Endothelial cell of umbilical vein (primary cell): ENCODE measurements around the gene HOXC9. TPM values are rescaled to one million over a fixed set of nuclear protein-coding genes. Genes with fewer than 3 reads are reported as not detected.

ENCODE experiments used
- BruUV-seq: library from RNA; stranded (reverse); fragments of 400-500 nt; replicated peaks from 2 replicates; lab custom pipeline; 2021; lab: Mats Ljungman, UMichigan
- CTCF ChIA-PET: fragments of 300-600, 350-600 bp; sonication (Branson Sonifier 250); formaldehyde crosslinking; loops from one replicate; lab custom pipeline; 2021; ENCODE audit warnings: antibody characterized with exemption, inconsistent platforms; lab: Charles Lee
- POLR2A ChIA-PET: fragments of 300-600, 350-600 bp; sonication (Branson Sonifier 250); formaldehyde crosslinking; loops from one replicate; lab custom pipeline; 2021; ENCODE audit warnings: antibody characterized with exemption, inconsistent platforms; lab: Charles Lee
- DNase-seq: peaks from one replicate; pipeline ENCODE4 v3.0.0-alpha.2; 2011; ENCODE audit warnings: low read depth, low spot score
- FAIRE-seq: peaks from 2 replicates; lab custom pipeline; 2011; peaks lifted over from hg19 to GRCh38; lab: Jason Lieb, UNC
- H2AFZ ChIP-seq: 2 replicates; pipeline ENCODE4 v1.6.0; 2012; ENCODE audit warnings: low read depth, low read length, control low read depth, inconsistent platforms
- H3K27ac ChIP-seq: 2 replicates; pipeline ENCODE4 v1.5.1; 2011; ENCODE audit warnings: low read depth, mild to moderate bottlenecking, control low read depth, low read length, moderate library complexity; ENCODE audit not compliant: insufficient read depth
- H3K27me3 ChIP-seq, 2 experiments: 2 replicates each; pipeline versions ENCODE4 v1.6.0 to v1.6.1; 2011; ENCODE audit warnings: low read length in 2 of 2, mixed read lengths in 1 of 2; ENCODE audit not compliant: control insufficient read depth in 2 of 2, insufficient read depth in 2 of 2
- H3K36me3 ChIP-seq, 2 experiments: 2 replicates in 1 of 2; 3 replicates in 1 of 2; pipeline ENCODE4 v1.5.1; 2011; ENCODE audit warnings: low read length in 2 of 2, mild to moderate bottlenecking in 1 of 2, moderate library complexity in 1 of 2; ENCODE audit not compliant: control insufficient read depth in 2 of 2, insufficient read depth in 2 of 2; ENCODE audit errors: extremely low read depth in 1 of 2
- H3K4me1 ChIP-seq: 3 replicates; pipeline ENCODE4 v1.5.1; 2011; ENCODE audit warnings: mild to moderate bottlenecking, low read length; ENCODE audit not compliant: control insufficient read depth, insufficient read depth; ENCODE audit errors: extremely low read depth
- H3K4me2 ChIP-seq: 2 replicates; pipeline ENCODE4 v1.6.1; 2011; ENCODE audit warnings: low read length, control low read depth, mixed read lengths; ENCODE audit not compliant: insufficient read depth
- H3K4me3 ChIP-seq, 3 experiments: fragments of 200-600 bp in 1 of 3; sonication (generic), shearing (Covaris generic) in 1 of 3; replicated peaks in 1 of 3; 2 replicates each; pipeline ENCODE4 v1.5.1; 2011 to 2016; ENCODE audit warnings: control low read depth in 3 of 3, low read length in 3 of 3, mild to moderate bottlenecking in 2 of 3, inconsistent platforms in 1 of 3, low read depth in 1 of 3, moderate library complexity in 1 of 3; ENCODE audit not compliant: insufficient read depth in 1 of 3
- H3K79me2 ChIP-seq: 2 replicates; pipeline ENCODE4 v1.6.0; 2012; ENCODE audit warnings: low read length, inconsistent platforms; ENCODE audit not compliant: control insufficient read depth, insufficient read depth
- H3K9ac ChIP-seq: replicated peaks from 2 replicates; pipeline ENCODE3; 2011; ENCODE audit warnings: low read length, control low read depth; ENCODE audit not compliant: insufficient read depth; ENCODE audit errors: extremely low read depth
- H3K9me1 ChIP-seq: replicated peaks from 3 replicates; pipeline ENCODE4 v1.6.0; 2011; ENCODE audit warnings: mild to moderate bottlenecking, low read length; ENCODE audit not compliant: control insufficient read depth, insufficient read depth; ENCODE audit errors: extremely low read depth
- H3K9me3 ChIP-seq: replicated peaks from 2 replicates; pipeline ENCODE4 v1.5.1; 2012; ENCODE audit warnings: low read length, inconsistent platforms; ENCODE audit not compliant: control insufficient read depth, insufficient read depth
- H4K20me1 ChIP-seq: replicated peaks from 2 replicates; pipeline ENCODE3; 2011; ENCODE audit warnings: mild to moderate bottlenecking, low read length; ENCODE audit not compliant: control insufficient read depth, insufficient read depth; ENCODE audit errors: extremely low read depth
- EZH2 ChIP-seq: IDR thresholded peaks from 2 replicates; pipeline ENCODE4 v1.6.1; 2012; ENCODE audit warnings: borderline replicate concordance, low read depth, mild to moderate bottlenecking, moderate library complexity, low read length, inconsistent platforms; ENCODE audit not compliant: severe bottlenecking
- FOS ChIP-seq: IDR thresholded peaks from 2 replicates; pipeline ENCODE4 v1.6.1; 2011; ENCODE audit warnings: mild to moderate bottlenecking, low read length, moderate library complexity, borderline replicate concordance; ENCODE audit not compliant: insufficient read depth
- GATA2 ChIP-seq: IDR thresholded peaks from 2 replicates; pipeline ENCODE4 v1.7.0; 2011; ENCODE audit warnings: low read depth, mild to moderate bottlenecking, moderate library complexity, mixed read lengths, low read length; ENCODE audit not compliant: insufficient read length, insufficient read depth
- JUN ChIP-seq: IDR thresholded peaks from 2 replicates; pipeline ENCODE4 v1.6.1; 2011; ENCODE audit warnings: borderline replicate concordance, low read depth; ENCODE audit not compliant: insufficient read length, insufficient read depth
- MYC ChIP-seq: IDR thresholded peaks from one replicate; pipeline ENCODE4 v1.6.1; 2011; ENCODE audit warnings: mild to moderate bottlenecking, low read depth, low read length
- POLR2A ChIP-seq: IDR thresholded peaks from 2 replicates; pipeline ENCODE4 v1.6.1; 2012; ENCODE audit warnings: low read depth, mild to moderate bottlenecking, control low read depth, low read length
- POLR2AphosphoS5 ChIP-seq: IDR thresholded peaks from 2 replicates; pipeline ENCODE4 v1.6.1; 2012; ENCODE audit warnings: low read depth, mild to moderate bottlenecking, control low read depth, low read length, moderate library complexity; ENCODE audit not compliant: insufficient read depth
- dilution Hi-C: fragments of 300-500 bp; cut with MboI; formaldehyde crosslinking; loops from one replicate; pipeline ENCODE4 v1.15.0; 2019; ENCODE audit warnings: low sequenced_read_pairs; ENCODE audit not compliant: extremely low pct_ligation_motif_present
- intact Hi-C: fragments of 100-400 bp; cut with micrococcal nuclease; formaldehyde crosslinking; loops from one replicate; pipeline ENCODE4 v1.10.0; 2022
- polyA plus RNA-seq, 4 experiments: library from polyadenylated mRNA; depleted of rRNA in 3 of 4; stranded (reverse) in 3 of 4; unstranded in 1 of 4; fragments of >200 nt; gene quantifications; 2 replicates each; pipeline versions ENCODE4 v1.2.1 to v1.2.3, GENCODE V29; 2011 to 2012; ENCODE audit warnings: missing spikeins in 1 of 4
- total RNA-seq: library from RNA; stranded (reverse); gene quantifications from 2 replicates; pipeline ENCODE4 v1.2.3, GENCODE V29; 2021
- TF ChIP-seq, protein P1 (sequence below): IDR thresholded peaks from 2 replicates; pipeline ENCODE4 v1.6.1; 2011; ENCODE audit not compliant: insufficient read depth, insufficient read length
- TF ChIP-seq, protein P2 (sequence below), 2 donors: IDR thresholded peaks; 1 replicate in 1 of 2; 2 replicates in 1 of 2; pipeline ENCODE4 v1.5.1; 2011; ENCODE audit warnings: low read length in 2 of 2, mild to moderate bottlenecking in 2 of 2, moderate library complexity in 2 of 2, control low read depth in 1 of 2, inconsistent platforms in 1 of 2, low read depth in 1 of 2; ENCODE audit not compliant: insufficient read depth in 1 of 2; ENCODE audit errors: extremely low read depth in 1 of 2

HOXC9 gene
- total and polyA plus RNA-seq, 2 donors (not counting 3 experiments of a cell fraction or from before 2014, with no cell fraction given): 0.40 to 0.58 TPM

DNA sequence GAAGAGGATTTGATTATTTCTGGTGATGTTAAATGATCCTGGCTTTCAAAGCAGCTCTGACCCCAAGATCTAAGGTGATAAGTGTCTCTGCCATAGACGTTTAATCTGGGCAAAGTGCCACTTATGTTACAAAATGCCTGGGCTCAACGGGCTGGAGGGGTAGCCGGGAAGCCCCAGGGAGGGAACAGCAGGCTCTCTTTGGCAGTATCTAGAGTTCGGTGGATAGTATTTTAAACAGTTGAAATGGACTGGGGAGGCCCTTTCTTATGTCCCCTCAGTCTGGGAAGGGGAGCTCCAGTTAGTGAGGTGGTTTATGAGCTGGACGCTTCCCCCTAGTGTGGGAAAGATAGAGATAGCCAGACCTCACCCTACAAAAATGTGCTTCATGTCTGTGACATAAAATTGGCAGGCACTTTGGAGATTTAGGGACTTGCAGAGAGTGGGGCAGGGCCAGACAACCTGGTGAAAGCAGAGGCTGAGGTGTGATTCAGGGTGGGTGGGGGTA is 32.5 kb upstream of the HOXC9 start:
- Histone ChIP-seq H3K9me3 (no peaks in the 10 kb centered on the region), H3K4me2 (no peak overlapping the region), H4K20me1 (no peaks in the 10 kb centered on the region), H2AFZ (no peak overlapping the region), H3K27me3 (peaks cover 96 to 100% of the 10 kb centered on the region in 2 experiments), H3K36me3 (no peaks in the 10 kb centered on the region), H3K4me3 (no peak overlapping the region), H3K4me1 (no peaks in the 10 kb centered on the region), H3K27ac (no peak overlapping the region), H3K79me2 (no peaks in the 10 kb centered on the region), H3K9ac (no peak overlapping the region), H3K9me1 (no peaks in the 10 kb centered on the region)
- no peak for DNase-seq
- FAIRE-seq: no peak
- ChIA-PET CTCF (no interaction called here), POLR2A (no interaction called here)
- intact Hi-C loops: no loop called here
- dilution Hi-C loops: no loop called here
- TF ChIP-seq FOS: no peak
- TF ChIP-seq MYC: no peak
- TF ChIP-seq, protein P1, sequence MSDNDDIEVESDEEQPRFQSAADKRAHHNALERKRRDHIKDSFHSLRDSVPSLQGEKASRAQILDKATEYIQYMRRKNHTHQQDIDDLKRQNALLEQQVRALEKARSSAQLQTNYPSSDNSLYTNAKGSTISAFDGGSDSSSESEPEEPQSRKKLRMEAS: no peak
- TF ChIP-seq, protein P2, sequence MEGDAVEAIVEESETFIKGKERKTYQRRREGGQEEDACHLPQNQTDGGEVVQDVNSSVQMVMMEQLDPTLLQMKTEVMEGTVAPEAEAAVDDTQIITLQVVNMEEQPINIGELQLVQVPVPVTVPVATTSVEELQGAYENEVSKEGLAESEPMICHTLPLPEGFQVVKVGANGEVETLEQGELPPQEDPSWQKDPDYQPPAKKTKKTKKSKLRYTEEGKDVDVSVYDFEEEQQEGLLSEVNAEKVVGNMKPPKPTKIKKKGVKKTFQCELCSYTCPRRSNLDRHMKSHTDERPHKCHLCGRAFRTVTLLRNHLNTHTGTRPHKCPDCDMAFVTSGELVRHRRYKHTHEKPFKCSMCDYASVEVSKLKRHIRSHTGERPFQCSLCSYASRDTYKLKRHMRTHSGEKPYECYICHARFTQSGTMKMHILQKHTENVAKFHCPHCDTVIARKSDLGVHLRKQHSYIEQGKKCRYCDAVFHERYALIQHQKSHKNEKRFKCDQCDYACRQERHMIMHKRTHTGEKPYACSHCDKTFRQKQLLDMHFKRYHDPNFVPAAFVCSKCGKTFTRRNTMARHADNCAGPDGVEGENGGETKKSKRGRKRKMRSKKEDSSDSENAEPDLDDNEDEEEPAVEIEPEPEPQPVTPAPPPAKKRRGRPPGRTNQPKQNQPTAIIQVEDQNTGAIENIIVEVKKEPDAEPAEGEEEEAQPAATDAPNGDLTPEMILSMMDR (IDR thresholded peaks at IDR 0.05; ENCODE audit: extremely low read depth in 1 of 2, insufficient read depth in 1 of 2, low read depth in 1 of 2, low read length in 2 of 2): no peak
- TF ChIP-seq POLR2AphosphoS5: no peak
- no peak for TF ChIP-seq JUN
- TF ChIP-seq GATA2: no peak
- no peak for TF ChIP-seq EZH2
- no peak for TF ChIP-seq POLR2A
- BruUV-seq: no TSS peak
